ENCODE measurements around the gene WWOX. TPM values are rescaled to one million over a fixed set of nuclear protein-coding genes. Genes with fewer than 3 reads are reported as not detected.

Gene WWOX
- total and polyA plus RNA-seq, 2 experiments from 2014 or later, result 17.0 to 39.8 TPM

DNA sequence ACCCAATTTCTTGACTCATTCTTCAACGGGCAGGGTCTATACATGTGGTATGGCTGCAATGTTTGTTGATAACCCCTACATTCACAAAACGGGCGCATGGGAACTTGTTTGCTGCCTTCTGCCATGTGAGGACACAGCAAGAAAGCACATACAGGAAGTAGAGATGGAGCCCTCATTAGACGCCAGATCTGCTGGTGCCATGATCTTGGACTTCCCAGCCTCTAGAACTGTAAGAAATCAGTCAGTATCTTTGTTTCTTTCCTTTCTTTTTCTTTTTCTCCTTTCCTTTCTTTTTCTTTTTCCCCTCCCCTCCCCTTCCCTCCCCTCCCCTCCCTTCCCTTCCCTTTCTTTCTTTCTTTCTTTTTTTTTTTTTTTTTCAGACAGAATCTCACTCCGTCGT is 165.2 kb downstream of the WWOX start:
- Histone ChIP-seq H3K36me3 (replicated peaks; ENCODE audit: insufficient read depth, low read depth) (no peaks in the 10 kb centered on the region), H3K4me2 (no peak overlapping the region), H3K27me3 (no peaks in the 10 kb centered on the region), H3K4me3 (no peak overlapping the region), H2AFZ (no peak overlapping the region), H3K9me3 (ENCODE audit: low read depth) (no peaks in the 10 kb centered on the region), H3K79me2 (no peaks in the 10 kb centered on the region), H3K9me2 (replicated peaks; ENCODE audit: insufficient read depth) (no peaks in the 10 kb centered on the region), H3K27ac (no peak overlapping the region), H3K4me1 (ENCODE audit: insufficient read depth) (peaks cover 5% of the 10 kb centered on the region), H4K20me1 (ENCODE audit: insufficient read depth, poor library complexity, severe bottlenecking) (no peaks in the 10 kb centered on the region)
- DNase-seq (ENCODE audit: low spot score), result no peak
- 96% methylated on average over 6 of the region's 6 CpGs for WGBS (ENCODE audit: low lambda C conversion rate, missing lambda C conversion rate)
- TF ChIP-seq EZH2phosphoT487 (IDR thresholded peaks at IDR 0.05; ENCODE audit: low read depth, severe bottlenecking, unreplicated experiment) (no peak), EZH2 (IDR thresholded peaks at IDR 0.05; ENCODE audit: borderline replicate concordance) (no peak)
- TF ChIP-seq, protein P1, sequence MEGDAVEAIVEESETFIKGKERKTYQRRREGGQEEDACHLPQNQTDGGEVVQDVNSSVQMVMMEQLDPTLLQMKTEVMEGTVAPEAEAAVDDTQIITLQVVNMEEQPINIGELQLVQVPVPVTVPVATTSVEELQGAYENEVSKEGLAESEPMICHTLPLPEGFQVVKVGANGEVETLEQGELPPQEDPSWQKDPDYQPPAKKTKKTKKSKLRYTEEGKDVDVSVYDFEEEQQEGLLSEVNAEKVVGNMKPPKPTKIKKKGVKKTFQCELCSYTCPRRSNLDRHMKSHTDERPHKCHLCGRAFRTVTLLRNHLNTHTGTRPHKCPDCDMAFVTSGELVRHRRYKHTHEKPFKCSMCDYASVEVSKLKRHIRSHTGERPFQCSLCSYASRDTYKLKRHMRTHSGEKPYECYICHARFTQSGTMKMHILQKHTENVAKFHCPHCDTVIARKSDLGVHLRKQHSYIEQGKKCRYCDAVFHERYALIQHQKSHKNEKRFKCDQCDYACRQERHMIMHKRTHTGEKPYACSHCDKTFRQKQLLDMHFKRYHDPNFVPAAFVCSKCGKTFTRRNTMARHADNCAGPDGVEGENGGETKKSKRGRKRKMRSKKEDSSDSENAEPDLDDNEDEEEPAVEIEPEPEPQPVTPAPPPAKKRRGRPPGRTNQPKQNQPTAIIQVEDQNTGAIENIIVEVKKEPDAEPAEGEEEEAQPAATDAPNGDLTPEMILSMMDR (IDR thresholded peaks at IDR 0.05; ENCODE audit: poor library complexity), result no peak

DNA sequence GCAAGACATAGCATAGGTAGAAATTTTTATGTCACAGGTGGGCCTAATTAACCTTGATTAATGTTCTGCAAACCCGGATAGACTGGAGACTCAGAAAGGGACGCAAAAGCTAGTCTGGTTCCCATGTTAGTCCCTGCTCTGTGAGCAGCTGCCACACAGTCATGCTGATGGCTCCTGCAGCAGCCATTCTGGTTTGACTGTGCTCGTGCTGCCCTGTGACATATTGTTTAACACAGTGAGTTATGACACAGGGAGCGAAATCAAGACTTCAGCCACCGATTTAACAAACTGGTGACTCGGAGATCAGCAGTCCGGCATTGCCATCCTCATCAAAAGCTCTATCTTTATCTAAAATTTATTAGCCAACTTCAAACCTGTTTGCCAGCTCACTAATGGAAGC is 169.8 kb downstream of the WWOX start:
- no peak overlapping the region for H3K27ac ChIP-seq
- no peaks in the 10 kb centered on the region for H3K9me3 ChIP-seq (ENCODE audit: low read depth)
- no peak overlapping the region for H3K4me2 ChIP-seq
- H3K27me3 ChIP-seq, result no peaks in the 10 kb centered on the region
- H3K36me3 ChIP-seq (replicated peaks; ENCODE audit: insufficient read depth, low read depth), result no peaks in the 10 kb centered on the region
- no peak for TF ChIP-seq EZH2phosphoT487 (IDR thresholded peaks at IDR 0.05; ENCODE audit: low read depth, severe bottlenecking, unreplicated experiment)
- TF ChIP-seq, protein P1 (IDR thresholded peaks at IDR 0.05; ENCODE audit: poor library complexity), result no peak
- TF ChIP-seq EZH2 (IDR thresholded peaks at IDR 0.05; ENCODE audit: borderline replicate concordance), result no peak
- H3K79me2 ChIP-seq, result no peaks in the 10 kb centered on the region
- no peak for DNase-seq (ENCODE audit: low spot score)
- no peak overlapping the region for H3K4me3 ChIP-seq
- H3K9me2 ChIP-seq (replicated peaks; ENCODE audit: insufficient read depth), result no peaks in the 10 kb centered on the region
- WGBS (ENCODE audit: low lambda C conversion rate, missing lambda C conversion rate), result 92% methylated on average over 7 of the region's 7 CpGs
- no peaks in the 10 kb centered on the region for H3K4me1 ChIP-seq (ENCODE audit: insufficient read depth)
- no peak overlapping the region for H2AFZ ChIP-seq
- H4K20me1 ChIP-seq (ENCODE audit: insufficient read depth, poor library complexity, severe bottlenecking), result no peaks in the 10 kb centered on the region

DNA sequence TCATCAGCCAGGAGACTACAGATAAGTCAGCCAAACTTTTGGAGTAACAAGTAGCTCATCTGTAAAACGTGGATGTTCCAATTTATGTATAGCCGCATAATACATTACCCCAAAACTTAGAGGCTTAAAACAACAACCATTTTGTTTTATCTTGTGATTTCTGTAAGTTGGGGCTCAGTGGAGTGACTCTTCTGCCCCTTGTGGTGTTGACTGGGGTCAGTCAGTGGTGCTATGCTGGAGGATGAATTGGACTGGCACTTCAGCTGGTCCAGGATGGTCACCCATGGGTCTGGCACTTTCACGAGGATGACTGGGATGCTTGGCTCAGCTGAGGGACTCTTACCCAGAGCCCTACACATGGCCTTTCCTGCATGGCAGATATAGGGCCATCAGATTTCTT is 172.5 kb downstream of the WWOX start:
- Histone ChIP-seq H3K27ac (no peak overlapping the region), H3K9me2 (replicated peaks; ENCODE audit: insufficient read depth) (no peaks in the 10 kb centered on the region), H3K36me3 (replicated peaks; ENCODE audit: insufficient read depth, low read depth) (no peaks in the 10 kb centered on the region), H3K79me2 (no peaks in the 10 kb centered on the region), H3K4me3 (no peak overlapping the region), H4K20me1 (ENCODE audit: insufficient read depth, poor library complexity, severe bottlenecking) (no peaks in the 10 kb centered on the region), H2AFZ (no peak overlapping the region), H3K4me2 (no peak overlapping the region), H3K9me3 (ENCODE audit: low read depth) (no peaks in the 10 kb centered on the region), H3K4me1 (ENCODE audit: insufficient read depth) (no peaks in the 10 kb centered on the region), H3K27me3 (no peaks in the 10 kb centered on the region)
- DNase-seq (ENCODE audit: low spot score), result no peak
- WGBS (ENCODE audit: low lambda C conversion rate, missing lambda C conversion rate), result 90% methylated on average over 3 of the region's 3 CpGs
- TF ChIP-seq EZH2 (IDR thresholded peaks at IDR 0.05; ENCODE audit: borderline replicate concordance) (no peak), EZH2phosphoT487 (IDR thresholded peaks at IDR 0.05; ENCODE audit: low read depth, severe bottlenecking, unreplicated experiment) (no peak)
- TF ChIP-seq, protein P1 (IDR thresholded peaks at IDR 0.05; ENCODE audit: poor library complexity), result no peak

DNA sequence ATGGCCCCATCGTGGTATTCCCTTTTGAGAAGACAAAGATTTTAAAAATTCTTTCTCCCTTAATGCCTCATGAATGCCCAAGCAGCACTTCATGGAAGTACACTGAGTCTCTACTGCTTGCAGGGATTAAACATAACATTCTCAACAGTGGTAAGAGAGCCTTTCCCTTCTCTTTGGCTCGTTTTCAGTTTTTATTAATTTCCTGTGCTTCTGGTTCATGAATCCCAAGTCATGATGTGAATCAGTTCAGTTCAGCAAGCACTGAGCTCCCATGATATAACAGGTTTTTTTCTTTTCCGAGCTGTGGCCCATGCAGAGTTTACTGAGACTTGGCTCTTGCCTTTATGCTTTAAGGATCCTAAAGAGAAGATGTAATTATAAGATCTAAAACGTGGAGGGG is 175.3 kb downstream of the WWOX start:
- Histone ChIP-seq H3K27me3 (no peaks in the 10 kb centered on the region), H3K9me3 (ENCODE audit: low read depth) (no peaks in the 10 kb centered on the region), H3K79me2 (no peaks in the 10 kb centered on the region), H3K4me3 (no peak overlapping the region), H3K27ac (no peak overlapping the region), H3K9me2 (replicated peaks; ENCODE audit: insufficient read depth) (no peaks in the 10 kb centered on the region), H3K4me1 (ENCODE audit: insufficient read depth) (no peaks in the 10 kb centered on the region), H4K20me1 (ENCODE audit: insufficient read depth, poor library complexity, severe bottlenecking) (no peaks in the 10 kb centered on the region), H3K36me3 (replicated peaks; ENCODE audit: insufficient read depth, low read depth) (no peaks in the 10 kb centered on the region), H3K4me2 (no peak overlapping the region), H2AFZ (no peak overlapping the region)
- TF ChIP-seq, protein P1 (IDR thresholded peaks at IDR 0.05; ENCODE audit: poor library complexity), result no peak
- TF ChIP-seq EZH2phosphoT487 (IDR thresholded peaks at IDR 0.05; ENCODE audit: low read depth, severe bottlenecking, unreplicated experiment) (no peak), EZH2 (IDR thresholded peaks at IDR 0.05; ENCODE audit: borderline replicate concordance) (no peak)
- no peak for DNase-seq (ENCODE audit: low spot score)
- WGBS (ENCODE audit: low lambda C conversion rate, missing lambda C conversion rate), result 87% methylated on average over 4 of the region's 4 CpGs

Data from hepatocyte (in vitro differentiated cells).